ENCODE data around the gene KLK3. TPM values are rescaled to one million over a fixed set of nuclear protein-coding genes. Genes with fewer than 3 reads are reported as not detected.
"Not testable (repeated sequence)": the region's sequence is repeated elsewhere in the genome, so short reads cannot be mapped to it uniquely, and the experiment has no call there.

Gene KLK3
- polyA plus RNA-seq, result not detected

DNA sequence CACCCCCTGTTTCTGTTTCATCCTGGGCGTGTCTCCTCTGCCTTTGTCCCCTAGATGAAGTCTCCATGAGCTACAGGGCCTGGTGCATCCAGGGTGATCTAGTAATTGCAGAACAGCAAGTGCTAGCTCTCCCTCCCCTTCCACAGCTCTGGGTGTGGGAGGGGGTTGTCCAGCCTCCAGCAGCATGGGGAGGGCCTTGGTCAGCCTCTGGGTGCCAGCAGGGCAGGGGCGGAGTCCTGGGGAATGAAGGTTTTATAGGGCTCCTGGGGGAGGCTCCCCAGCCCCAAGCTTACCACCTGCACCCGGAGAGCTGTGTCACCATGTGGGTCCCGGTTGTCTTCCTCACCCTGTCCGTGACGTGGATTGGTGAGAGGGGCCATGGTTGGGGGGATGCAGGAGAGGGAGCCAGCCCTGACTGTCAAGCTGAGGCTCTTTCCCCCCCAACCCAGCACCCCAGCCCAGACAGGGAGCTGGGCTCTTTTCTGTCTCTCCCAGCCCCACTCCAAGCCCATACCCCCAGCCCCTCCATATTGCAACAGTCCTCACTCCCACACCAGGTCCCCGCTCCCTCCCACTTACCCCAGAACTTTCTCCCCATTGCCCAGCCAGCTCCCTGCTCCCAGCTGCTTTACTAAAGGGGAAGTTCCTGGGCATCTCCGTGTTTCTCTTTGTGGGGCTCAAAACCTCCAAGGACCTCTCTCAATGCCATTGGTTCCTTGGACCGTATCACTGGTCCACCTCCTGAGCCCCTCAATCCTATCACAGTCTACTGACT lies at the start of gene KLK3:
TSS of gene KLK3 (plus strand) at position 280 of the 775 bp plus-strand sequence. CDS start at position 321, 41 bp downstream.
- no peak within 1 kb of the TSS for H3K27ac Mint-ChIP-seq
- peaks cover 0 to 5% (median 0%) of the 10 kb centered on the region in 3 donors for H3K4me1 Mint-ChIP-seq
- peaks cover 1% of the 10 kb centered on the region for H3K36me3 Mint-ChIP-seq
- H3K4me3 Mint-ChIP-seq, result no peak within 1 kb of the TSS
- peaks cover 0 to 6% (median 0%) of the 10 kb centered on the region in 3 donors for H3K9me3 Mint-ChIP-seq
- H3K27me3 Mint-ChIP-seq, result peaks cover 29% of the 10 kb centered on the region

DNA sequence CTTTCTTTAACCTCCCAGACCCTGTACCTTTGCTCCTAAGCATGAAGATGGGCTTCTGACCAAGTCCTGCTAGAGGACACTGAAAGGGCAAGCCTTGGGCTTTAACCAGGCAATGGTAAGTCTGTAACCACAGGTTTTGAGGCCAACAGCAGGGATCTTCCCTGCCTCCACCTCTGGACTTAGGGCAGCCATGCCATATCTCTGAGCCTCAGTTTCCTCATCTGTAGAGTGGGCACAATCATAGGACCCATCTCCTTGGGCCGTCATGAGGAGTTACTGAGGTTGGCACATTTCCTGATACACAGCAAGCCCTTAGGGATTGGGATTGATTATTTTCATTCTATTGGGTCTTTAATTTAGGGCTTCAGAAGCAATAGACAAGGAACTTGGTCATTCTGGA lies 45.9 kb upstream of the KLK3 start:
- H3K27ac Mint-ChIP-seq, result peak overlapping the region in 1 of 3 donors; percentile 32
- H3K27me3 Mint-ChIP-seq, result peaks cover 1% of the 10 kb centered on the region
- peak overlapping the region in 1 of 4 donors; percentile 42 for H3K4me3 Mint-ChIP-seq
- H3K9me3 Mint-ChIP-seq, result peaks cover 0 to 3% (median 0%) of the 10 kb centered on the region in 3 donors
- H3K4me1 Mint-ChIP-seq, result peaks cover 7 to 10% (median 8%) of the 10 kb centered on the region in 3 donors
- no peaks in the 10 kb centered on the region for H3K36me3 Mint-ChIP-seq

GRCh38 chr19:50811622-50812238 lies 43.0 kb upstream of the KLK3 start:
- H3K9me3 Mint-ChIP-seq, H3K4me3 Mint-ChIP-seq, H3K27me3 Mint-ChIP-seq: not testable (repeated sequence)

DNA sequence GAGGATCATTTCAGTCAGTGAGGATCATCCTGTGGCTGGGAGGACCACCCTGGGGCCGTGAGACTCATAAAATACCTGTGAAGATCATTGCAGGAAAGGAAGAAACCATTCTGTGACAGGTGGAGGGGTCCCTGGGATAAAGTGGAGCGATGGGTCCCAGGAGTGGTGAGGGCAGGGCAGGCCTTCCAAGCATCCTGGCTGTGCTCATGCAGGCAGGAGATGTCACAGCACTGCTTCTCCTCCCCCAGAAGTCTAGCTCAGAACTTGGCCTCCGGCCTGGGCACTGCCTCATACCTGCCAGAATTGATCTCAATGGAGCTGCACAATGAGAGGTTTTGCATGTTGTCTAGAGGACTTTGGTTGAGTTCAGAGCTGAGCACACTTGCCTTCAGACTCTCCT lies 42.2 kb upstream of the KLK3 start:
- Mint-ChIP-seq H3K4me1 (peaks cover 5 to 9% (median 6%) of the 10 kb centered on the region in 3 donors), H3K36me3 (no peaks in the 10 kb centered on the region), H3K27ac (no peak overlapping the region), H3K4me3 (peak overlapping the region in 1 of 4 donors; percentile 2), H3K9me3 (peaks cover 0 to 1% (median 0%) of the 10 kb centered on the region in 3 donors), H3K27me3 (peaks cover 2% of the 10 kb centered on the region)

More at GRCh38 chr19:50811622-50812238, 43.0 kb upstream of the KLK3 start:
- H3K27ac Mint-ChIP-seq, H3K4me1 Mint-ChIP-seq, H3K36me3 Mint-ChIP-seq: not testable (repeated sequence)

GRCh38 chr19:50814883-50815282 lies 39.8 kb upstream of the KLK3 start:
- Mint-ChIP-seq H3K4me3 (peak overlapping the region in 2 of 4 donors; percentile 14 to 50), H3K4me1 (peaks cover 21 to 24% (median 21%) of the 10 kb centered on the region in 3 donors), H3K27me3 (peaks cover 9% of the 10 kb centered on the region), H3K27ac (no peak overlapping the region), H3K9me3 (no peaks in the 10 kb centered on the region), H3K36me3 (no peaks in the 10 kb centered on the region)

DNA sequence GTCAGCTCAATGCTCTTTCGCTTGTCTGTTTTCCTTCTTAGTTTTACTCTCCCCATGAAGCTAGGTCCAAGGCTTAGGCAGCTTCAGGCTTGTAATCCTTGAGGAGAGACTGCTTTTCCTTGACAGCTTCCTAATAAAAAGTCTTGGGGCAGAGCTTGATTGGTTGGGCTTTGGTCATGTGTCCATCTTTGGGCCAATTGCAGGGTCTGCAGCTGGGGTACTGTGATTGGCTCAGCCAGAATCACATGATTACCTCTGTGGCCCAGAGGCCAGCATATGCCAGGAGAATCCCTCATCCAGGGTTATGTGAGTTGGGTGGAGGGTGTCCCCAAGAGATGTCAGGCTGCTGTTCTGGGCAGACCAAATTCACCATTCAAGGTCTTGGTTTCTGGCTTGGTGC lies 39.3 kb upstream of the KLK3 start:
- peaks cover 26 to 30% (median 26%) of the 10 kb centered on the region in 3 donors for H3K4me1 Mint-ChIP-seq
- no peak overlapping the region for H3K27ac Mint-ChIP-seq
- H3K27me3 Mint-ChIP-seq, result peaks cover 14% of the 10 kb centered on the region
- H3K4me3 Mint-ChIP-seq, result peak overlapping the region in 1 of 4 donors; percentile 78
- H3K36me3 Mint-ChIP-seq, result no peaks in the 10 kb centered on the region
- H3K9me3 Mint-ChIP-seq, result no peaks in the 10 kb centered on the region

GRCh38 chr19:50817941-50818858 lies 36.5 kb upstream of the KLK3 start:
- Mint-ChIP-seq H3K36me3 (no peaks in the 10 kb centered on the region), H3K27me3 (peaks cover 16% of the 10 kb centered on the region), H3K27ac (peak overlapping the region in 2 of 3 donors; percentile 85 to 86), H3K4me3 (peak overlapping the region; percentile 79 to 95 (median 88)), H3K9me3 (no peaks in the 10 kb centered on the region), H3K4me1 (peaks cover 29 to 46% (median 45%) of the 10 kb centered on the region in 3 donors)

GRCh38 chr19:50818859-50819472 lies 35.7 kb upstream of the KLK3 start:
- H3K4me1 Mint-ChIP-seq, result peaks cover 29 to 48% (median 46%) of the 10 kb centered on the region in 3 donors
- peaks cover 16% of the 10 kb centered on the region for H3K27me3 Mint-ChIP-seq
- H3K36me3 Mint-ChIP-seq, result no peaks in the 10 kb centered on the region
- peak overlapping the region; percentile 51 to 85 (median 85) for H3K27ac Mint-ChIP-seq
- H3K4me3 Mint-ChIP-seq, result peak overlapping the region; percentile 79 to 95 (median 88)
- H3K9me3 Mint-ChIP-seq, result no peaks in the 10 kb centered on the region

DNA sequence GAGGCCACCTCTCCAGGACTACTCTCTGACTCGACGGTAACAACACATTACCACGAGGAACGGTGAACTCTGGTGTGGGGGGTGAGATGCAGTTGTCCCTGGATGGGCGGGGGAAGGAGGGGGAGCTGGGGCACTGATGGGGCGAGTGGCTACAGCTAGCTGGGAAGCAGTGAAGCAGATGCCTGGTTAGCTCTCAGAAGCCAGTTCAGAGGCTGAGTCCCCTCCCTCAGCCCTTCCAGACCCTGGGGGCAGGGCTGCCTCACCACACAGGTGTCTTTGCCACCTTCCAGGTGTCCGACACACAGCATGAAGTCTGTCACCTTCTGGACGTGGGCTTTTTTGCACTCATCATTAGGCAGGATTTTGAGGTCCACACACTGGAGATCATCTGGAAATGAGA lies 35.1 kb upstream of the KLK3 start:
- H3K27me3 Mint-ChIP-seq, result peaks cover 16% of the 10 kb centered on the region
- peaks cover 33 to 48% (median 46%) of the 10 kb centered on the region in 3 donors for H3K4me1 Mint-ChIP-seq
- H3K4me3 Mint-ChIP-seq, result peak overlapping the region; percentile 36 to 86 (median 80)
- peak overlapping the region in 1 of 3 donors; percentile 47 for H3K27ac Mint-ChIP-seq
- no peaks in the 10 kb centered on the region for H3K36me3 Mint-ChIP-seq
- no peaks in the 10 kb centered on the region for H3K9me3 Mint-ChIP-seq

- Mint-ChIP-seq H3K27ac (peak overlapping the region; percentile 0 to 48 (median 47)), H3K27me3 (peaks cover 16% of the 10 kb centered on the region), H3K9me3 (no peaks in the 10 kb centered on the region), H3K36me3 (no peaks in the 10 kb centered on the region), H3K4me1 (peaks cover 33 to 48% (median 46%) of the 10 kb centered on the region in 3 donors), H3K4me3 (peak overlapping the region; percentile 36 to 86 (median 80))
Observed at GRCh38 chr19:50820086-50820485, 34.6 kb upstream of the KLK3 start.

GRCh38 chr19:50820549-50821247 lies 34.0 kb upstream of the KLK3 start:
- peaks cover 33 to 48% (median 46%) of the 10 kb centered on the region in 3 donors for H3K4me1 Mint-ChIP-seq
- peaks cover 16% of the 10 kb centered on the region for H3K27me3 Mint-ChIP-seq
- peak overlapping the region; percentile 36 to 86 (median 80) for H3K4me3 Mint-ChIP-seq

GRCh38 chr19:50821248-50821612 lies 33.5 kb upstream of the KLK3 start:
- Mint-ChIP-seq H3K27me3 (peaks cover 16% of the 10 kb centered on the region), H3K4me1 (peaks cover 29 to 47% (median 46%) of the 10 kb centered on the region in 3 donors), H3K4me3 (peak overlapping the region; percentile 8 to 65 (median 38)), H3K36me3 (no peaks in the 10 kb centered on the region), H3K9me3 (no peaks in the 10 kb centered on the region), H3K27ac (no peak overlapping the region)

More at GRCh38 chr19:50820549-50821247, 34.0 kb upstream of the KLK3 start:
- H3K36me3 Mint-ChIP-seq, result no peaks in the 10 kb centered on the region
- H3K27ac Mint-ChIP-seq, result peak overlapping the region in 2 of 3 donors; percentile 0 to 48
- H3K9me3 Mint-ChIP-seq, result no peaks in the 10 kb centered on the region

- no peaks in the 10 kb centered on the region for H3K36me3 Mint-ChIP-seq
- H3K27me3 Mint-ChIP-seq, result peaks cover 16% of the 10 kb centered on the region
- peak overlapping the region in 3 of 4 donors; percentile 8 to 86 (median 35) for H3K4me3 Mint-ChIP-seq
- no peak overlapping the region for H3K27ac Mint-ChIP-seq
- H3K4me1 Mint-ChIP-seq, result peaks cover 29 to 46% (median 44%) of the 10 kb centered on the region in 3 donors
- H3K9me3 Mint-ChIP-seq, result no peaks in the 10 kb centered on the region
Observed at GRCh38 chr19:50821622-50822021, 33.1 kb upstream of the KLK3 start.
